Adrenal gland (tissue), 5 donors: ENCODE data around the gene TENM4.

Source experiments
- POLR2A ChIP-seq, 2 donors: fragments of 450-650 bp; IDR thresholded peaks; one replicate each; pipeline ENCODE4 v1.6.1; 2017; ENCODE audit warnings: antibody characterized with exemption in 2 of 2, mild to moderate bottlenecking in 2 of 2, moderate library complexity in 1 of 2
- TF ChIP-seq, protein P1 (sequence below), 6 experiments: fragments of 450-650 bp in 4 of 6; fragments of 200-600 bp in 2 of 6; sonication (generic) in 1 of 6; IDR thresholded peaks; 1 replicate in 5 of 6; 2 replicates in 1 of 6; pipeline versions ENCODE4 v1.5.1 to v1.8.0; 2016 to 2021; ENCODE audit warnings: antibody characterized with exemption in 6 of 6, mild to moderate bottlenecking in 2 of 6, moderate library complexity in 1 of 6
- donor health status: DM: no; HTN: no; CAD: no.

DNA sequence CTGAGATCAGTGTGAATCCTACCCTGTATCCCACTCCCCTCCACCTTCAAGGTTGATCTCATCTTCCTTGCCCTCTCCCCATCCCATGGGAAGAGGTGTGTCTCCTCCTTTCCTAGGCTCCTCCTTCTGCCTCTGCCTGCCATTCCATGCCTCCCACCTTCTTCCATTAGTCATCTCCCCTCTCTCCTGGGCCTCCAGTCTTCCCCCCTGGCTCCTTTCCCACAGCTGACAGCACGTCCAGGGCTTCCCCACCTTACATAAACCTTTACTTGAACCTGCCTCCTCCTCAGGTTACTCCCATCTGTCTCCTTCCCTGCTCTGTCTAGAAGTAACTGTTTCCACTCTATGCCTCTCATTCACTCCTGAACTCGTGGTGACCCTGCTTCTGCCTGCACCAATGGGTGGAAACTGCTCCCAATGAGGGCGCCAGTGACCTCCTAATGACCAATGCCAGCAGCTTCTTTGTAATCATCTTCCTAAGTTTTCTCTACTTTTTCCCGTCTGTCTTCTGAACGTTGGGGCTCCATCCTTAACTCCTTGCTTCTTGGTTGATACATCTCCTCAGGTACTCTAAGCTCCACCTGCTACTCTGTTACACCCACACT, 599.3 kb downstream of the TENM4 start:
- TF ChIP-seq, protein P1, sequence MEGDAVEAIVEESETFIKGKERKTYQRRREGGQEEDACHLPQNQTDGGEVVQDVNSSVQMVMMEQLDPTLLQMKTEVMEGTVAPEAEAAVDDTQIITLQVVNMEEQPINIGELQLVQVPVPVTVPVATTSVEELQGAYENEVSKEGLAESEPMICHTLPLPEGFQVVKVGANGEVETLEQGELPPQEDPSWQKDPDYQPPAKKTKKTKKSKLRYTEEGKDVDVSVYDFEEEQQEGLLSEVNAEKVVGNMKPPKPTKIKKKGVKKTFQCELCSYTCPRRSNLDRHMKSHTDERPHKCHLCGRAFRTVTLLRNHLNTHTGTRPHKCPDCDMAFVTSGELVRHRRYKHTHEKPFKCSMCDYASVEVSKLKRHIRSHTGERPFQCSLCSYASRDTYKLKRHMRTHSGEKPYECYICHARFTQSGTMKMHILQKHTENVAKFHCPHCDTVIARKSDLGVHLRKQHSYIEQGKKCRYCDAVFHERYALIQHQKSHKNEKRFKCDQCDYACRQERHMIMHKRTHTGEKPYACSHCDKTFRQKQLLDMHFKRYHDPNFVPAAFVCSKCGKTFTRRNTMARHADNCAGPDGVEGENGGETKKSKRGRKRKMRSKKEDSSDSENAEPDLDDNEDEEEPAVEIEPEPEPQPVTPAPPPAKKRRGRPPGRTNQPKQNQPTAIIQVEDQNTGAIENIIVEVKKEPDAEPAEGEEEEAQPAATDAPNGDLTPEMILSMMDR (IDR thresholded peaks at IDR 0.05), result no peak
- TF ChIP-seq POLR2A (IDR thresholded peaks at IDR 0.05), result no peak
